COR-L47 (cell line): Measurements from ENCODE around the gene SLC66A3.

Experiments used
- DNase-seq: peaks from one replicate; lab custom pipeline; 2025; lab: John Stamatoyannopoulos, UW

The SLC66A3 gene

DNA sequence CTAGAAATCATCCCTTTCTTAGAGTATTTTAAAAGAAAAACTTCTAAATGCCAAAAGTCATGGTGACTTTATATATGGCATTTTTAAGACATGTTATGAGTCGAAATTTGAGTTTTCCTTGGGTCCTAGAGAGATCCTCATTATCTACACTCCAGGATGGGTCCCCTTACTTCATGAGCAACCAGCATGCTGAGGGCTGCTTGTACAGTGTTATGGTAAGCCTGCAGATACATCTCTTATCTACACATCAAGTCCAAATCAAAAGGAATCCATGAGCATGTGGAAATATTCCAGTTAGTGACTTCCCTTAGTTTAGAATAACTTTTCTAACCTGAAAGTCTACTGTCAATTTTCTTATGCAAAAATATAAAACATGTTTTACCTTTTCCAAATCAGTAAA lies 58.7 kb downstream of the SLC66A3 start:
- no peak for DNase-seq

DNA sequence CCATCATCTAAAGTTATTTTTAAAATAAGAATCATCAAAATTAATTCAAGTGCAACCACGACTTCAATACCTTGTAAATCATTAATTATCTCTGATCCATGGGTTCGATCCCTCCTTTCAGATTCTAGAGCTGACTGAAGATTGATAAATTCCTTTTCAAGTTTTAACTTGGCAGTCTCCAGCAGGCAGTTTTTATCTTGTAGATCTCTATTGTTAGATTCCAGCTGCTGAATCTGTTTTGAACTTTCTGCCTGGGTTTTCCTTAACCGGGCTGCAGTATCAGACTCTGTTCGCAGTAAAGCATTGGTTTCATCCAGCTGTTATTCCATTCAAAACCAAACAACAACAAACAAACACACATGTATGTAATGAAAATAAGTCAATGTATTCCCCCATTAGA lies 59.5 kb downstream of the SLC66A3 start:
- DNase-seq, result no peak

DNA sequence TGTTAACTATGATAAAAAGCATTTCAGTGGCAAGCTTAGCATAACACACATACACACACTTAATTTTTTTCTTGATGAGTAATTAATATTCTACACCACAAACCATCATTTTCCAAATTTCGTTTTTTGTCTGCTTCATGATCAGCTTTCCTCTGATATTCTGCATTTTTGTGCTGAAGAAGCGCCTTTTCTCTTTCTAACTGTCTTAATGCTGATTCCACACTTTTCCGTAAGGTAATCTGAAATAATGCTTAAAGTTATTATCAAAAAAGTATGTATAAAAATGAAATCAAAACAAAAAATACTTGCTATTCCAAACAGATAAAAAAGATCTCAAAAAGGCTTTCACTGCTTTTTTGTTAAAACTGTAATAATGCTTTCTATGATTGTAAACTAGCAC lies 60.1 kb downstream of the SLC66A3 start:
- DNase-seq, result no peak

GRCh38 chr2:11220445-11220844 lies 65.2 kb downstream of the SLC66A3 start:
- DNase-seq, result no peak

DNA sequence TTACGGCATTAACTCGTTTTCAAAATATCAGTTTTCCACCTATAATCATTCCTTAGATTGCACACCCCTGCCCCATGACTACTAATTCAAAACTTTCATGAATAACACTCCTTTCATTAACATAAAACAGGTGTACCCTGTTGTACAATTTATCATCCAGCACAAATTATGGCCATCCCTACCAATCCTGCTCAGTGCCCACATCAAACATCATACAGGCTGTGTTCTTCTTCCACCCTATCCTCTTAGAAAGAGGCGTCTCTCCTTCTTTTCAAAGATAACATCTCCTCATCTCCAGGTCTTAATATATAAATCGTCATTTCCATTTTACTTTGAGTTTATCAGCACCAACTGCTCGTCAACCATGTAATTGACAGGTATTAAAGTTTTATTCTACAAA lies 67.6 kb downstream of the SLC66A3 start:
- no peak for DNase-seq

GRCh38 chr2:11224887-11225286 lies 69.6 kb downstream of the SLC66A3 start:
- no peak for DNase-seq

- no peak for DNase-seq
These were observed 72.3 kb downstream of the SLC66A3 start for GRCh38 chr2:11227595-11227994.
